Myocyte (in vitro differentiated cells): Measurements from ENCODE around the gene GSTA3. TPM values are rescaled to one million over a fixed set of nuclear protein-coding genes. Genes with fewer than 3 reads are reported as not detected.
"Not testable (repeated sequence)": the region's sequence is repeated elsewhere in the genome, so short reads cannot be mapped to it uniquely, and the experiment has no call there.

ENCODE experiments used
- DNase-seq: peaks from one replicate; pipeline ENCODE4 v3.0.0-alpha.2; 2012; ENCODE audit warnings: low read depth
- total RNA-seq: library from RNA; depleted of rRNA; stranded (reverse); fragments of >200 nt; gene quantifications from 2 replicates; pipeline ENCODE4 v1.2.3, GENCODE V29; 2014

The GSTA3 gene
- total RNA-seq, 1 donor from 2014 or later = not detected

GRCh38 chr6:52914516-52914915, 5.0 kb upstream of the GSTA3 start:
- no peak for DNase-seq

DNA sequence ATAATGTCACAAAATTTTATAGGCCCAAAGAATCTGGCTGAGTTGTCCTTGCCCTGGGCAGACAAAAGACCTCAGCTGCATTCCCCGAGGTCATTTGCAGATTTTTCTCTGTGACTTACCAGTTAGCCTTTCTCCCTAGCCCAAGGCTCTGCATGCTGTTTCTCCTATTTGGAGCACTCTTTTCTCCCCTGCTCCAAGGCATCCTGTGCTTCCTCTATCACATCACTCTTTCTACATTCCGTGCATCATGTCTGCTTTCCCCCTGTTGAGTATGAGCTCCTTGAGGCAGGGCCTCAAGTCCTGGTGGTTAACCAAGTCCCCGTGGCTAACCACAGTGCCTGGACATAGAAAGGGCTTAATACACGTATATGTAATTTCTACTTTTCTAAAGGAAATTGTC, 593 bp upstream of the GSTA3 start:
- no peak for DNase-seq

DNA sequence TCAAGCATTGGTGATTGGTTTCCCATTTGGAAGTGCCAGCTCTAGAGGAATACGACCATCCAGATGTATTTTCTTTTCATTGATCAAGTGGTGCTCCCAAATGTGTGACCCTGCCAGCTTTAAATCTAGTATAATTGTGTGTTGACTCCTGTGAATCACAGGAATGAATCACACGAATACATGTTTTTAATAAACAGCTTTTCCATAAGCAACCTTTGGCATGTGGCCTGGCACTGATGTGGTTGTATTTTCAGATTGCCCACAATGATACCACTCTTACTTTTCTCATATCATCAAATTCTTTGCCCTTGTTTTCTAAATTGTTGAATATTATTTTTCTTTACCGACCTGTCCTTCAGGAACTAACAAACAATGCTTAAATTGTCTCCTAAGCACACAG, 367 bp downstream of the GSTA3 start:
- DNase-seq = no peak

GRCh38 chr6:52908526-52908925, 972 bp downstream of the GSTA3 start:
- DNase-seq = no peak

DNA sequence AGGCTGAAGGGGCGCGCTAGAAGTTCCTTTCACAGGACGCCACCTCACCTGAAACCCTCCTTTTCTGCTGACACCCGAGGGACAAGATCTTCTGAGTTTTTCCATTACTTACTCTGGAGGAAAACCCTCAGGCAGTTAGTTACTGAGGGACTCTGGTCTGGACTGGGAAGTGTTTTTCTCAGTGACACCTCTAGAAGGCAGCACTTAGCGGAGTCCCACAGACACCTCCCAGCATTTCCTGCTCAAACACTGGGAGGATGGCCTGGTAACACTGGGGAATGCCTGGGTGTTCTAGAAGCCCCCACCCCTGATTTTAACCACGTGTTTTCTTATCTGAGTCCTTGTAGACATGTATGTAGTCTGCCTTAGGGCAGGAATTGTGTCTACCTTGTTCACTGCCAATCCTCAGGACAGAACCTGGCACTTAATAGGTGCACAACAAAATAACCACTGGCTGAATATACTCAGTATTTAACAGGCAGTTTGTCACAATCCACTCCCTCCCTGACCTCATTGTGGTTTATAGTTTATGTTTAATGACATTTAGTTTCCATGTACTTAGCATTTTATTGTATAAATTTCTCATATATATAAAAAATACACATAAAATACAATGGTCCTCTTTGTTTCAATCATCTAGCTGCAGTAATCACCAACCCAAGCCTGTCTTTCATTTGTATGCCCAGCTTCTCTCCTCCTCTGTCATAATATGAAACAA, 4.8 kb downstream of the GSTA3 start:
- DNase-seq = no peak

GRCh38 chr6:52900536-52900935, 9.0 kb downstream of the GSTA3 start:
- no peak for DNase-seq

- not testable (repeated sequence) for DNase-seq
These were observed 13.7 kb downstream of the GSTA3 start for GRCh38 chr6:52895790-52896189.

DNA sequence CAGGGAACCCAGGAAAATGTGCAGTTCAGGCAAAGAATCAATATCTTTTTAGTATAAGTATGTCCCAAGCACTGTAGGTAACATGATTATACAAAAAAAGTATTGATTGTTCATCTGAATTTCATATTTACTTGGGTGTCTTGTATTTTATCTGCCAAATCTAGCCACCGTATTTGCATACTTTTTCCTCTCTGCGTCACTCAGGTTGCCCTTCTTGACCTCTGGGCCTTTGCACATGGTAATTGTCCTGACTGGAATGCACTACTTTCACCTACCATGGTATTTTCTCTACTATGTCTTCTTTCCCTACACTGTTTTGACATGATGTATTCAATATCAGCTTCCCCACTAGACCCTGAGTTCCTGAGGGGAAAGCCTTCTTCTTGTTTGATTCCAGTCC, 15.2 kb downstream of the GSTA3 start:
- no peak for DNase-seq

DNA sequence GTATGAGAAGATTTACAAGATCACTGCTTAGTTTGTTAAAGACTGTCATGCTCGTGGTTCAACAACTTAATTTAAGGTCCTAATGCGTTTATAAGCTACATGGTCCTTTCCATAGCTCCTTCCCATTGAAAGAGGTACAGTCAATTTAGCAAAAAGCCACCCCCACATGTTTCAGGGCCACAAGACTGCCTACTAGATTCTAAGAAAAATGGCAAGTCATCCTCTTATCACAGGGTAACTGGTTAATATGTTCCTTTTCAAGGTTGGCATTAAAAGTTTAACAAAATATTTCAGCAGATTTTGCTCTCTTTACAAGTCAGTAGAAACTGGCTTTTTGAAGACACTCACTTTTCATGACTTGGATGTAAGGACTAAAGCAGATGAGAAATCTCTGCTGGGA, 15.7 kb downstream of the GSTA3 start:
- DNase-seq = no peak

- DNase-seq = no peak
These were observed 16.3 kb downstream of the GSTA3 start for GRCh38 chr6:52893221-52893620.

- no peak for DNase-seq
These were observed 19.5 kb downstream of the GSTA3 start for GRCh38 chr6:52890018-52890417.

DNA sequence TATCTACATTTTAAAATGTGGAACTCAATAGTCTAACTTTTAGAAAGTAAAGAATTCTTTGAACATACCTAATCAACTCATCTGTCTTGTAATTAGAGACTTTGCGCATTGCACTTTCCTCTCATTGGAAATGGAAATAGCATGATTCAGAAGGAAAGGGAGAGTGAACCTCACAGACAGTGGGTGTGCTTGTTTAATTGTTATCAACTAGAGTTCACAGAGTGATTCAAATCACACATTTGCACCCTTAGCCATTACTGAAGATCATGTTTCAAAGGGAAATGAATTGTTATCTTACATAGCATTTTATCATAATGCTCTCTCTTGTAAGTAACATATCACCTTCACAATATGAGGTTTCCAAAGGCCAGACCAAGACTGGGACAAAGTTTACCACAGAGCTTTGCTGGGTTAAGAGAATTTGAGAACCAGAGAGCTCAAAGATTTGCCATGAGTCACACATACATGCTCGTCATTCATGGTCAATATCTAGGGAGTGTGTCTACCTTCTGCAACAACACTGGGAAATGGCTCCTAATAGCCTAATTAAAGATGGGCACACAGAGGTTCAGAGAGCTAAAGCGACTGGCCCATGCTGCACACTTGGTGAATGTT, 21.5 kb downstream of the GSTA3 start:
- DNase-seq = no peak

DNA sequence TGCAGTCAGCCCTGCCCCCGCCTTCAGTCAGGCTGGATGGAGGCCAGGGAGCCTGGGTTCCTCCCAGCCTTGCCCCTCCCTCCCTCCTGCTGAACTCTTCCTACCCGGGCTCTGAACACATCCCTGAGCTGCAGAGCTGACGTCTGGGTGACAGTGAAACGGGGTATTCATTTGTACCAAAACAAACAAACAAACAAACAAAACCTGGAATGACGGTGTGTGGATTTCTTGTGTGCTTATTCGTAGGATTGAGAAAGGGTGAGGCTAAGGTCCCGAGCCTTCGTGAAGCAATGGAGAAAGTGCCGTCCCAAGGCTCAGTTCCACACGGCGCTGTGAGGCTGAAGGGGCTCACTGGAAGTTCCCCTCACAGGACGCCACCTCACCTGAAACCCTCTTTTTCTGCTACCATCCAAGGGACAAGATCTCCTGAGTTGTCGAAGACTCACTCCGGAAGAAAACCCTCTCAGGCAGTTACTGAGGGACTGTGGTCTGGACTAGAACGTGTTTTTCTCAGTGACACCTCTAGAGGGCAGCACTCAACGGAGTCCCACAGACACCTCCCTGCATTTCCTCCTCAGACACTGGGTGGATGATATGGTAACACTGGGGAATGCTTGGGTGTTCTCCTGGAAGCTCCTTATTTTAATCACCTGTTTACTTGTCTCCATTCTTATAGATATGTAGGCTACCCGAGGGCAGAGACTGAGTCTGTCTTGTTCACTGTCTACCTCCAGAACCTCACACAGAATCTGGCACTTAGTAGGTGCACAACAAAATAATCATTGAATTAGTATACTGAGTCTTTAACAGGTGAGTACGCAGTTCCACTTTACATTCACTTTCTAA, 27.3 kb downstream of the GSTA3 start:
- peak; percentile 80 for DNase-seq

GRCh38 chr6:52881662-52881995, 27.9 kb downstream of the GSTA3 start:
- no peak for DNase-seq

- DNase-seq = no peak
These were observed 31.7 kb downstream of the GSTA3 start for GRCh38 chr6:52877786-52878185.

GRCh38 chr6:52877168-52877567, 32.3 kb downstream of the GSTA3 start:
- DNase-seq = peak; percentile 70

GRCh38 chr6:52876056-52876787, 33.3 kb downstream of the GSTA3 start:
- DNase-seq = no peak

DNA sequence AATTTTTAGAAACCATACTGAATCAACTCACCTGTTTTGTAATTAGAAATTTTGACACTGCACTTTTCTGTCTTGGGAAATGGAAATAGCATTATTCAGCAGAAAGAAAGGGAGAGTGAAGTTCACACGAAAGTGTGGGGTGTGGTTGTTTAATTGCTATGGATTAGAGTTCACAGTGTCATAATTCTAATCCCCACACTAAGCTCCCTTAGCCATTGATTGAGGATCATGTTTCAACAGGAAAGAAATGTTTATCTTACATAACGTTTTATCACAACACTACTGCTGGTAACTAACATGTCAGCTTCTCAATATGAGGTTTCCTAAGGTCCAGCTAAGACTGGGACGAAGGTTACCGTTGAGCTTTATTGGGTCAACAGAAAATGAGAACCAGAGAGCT, 37.5 kb downstream of the GSTA3 start:
- DNase-seq = no peak

DNA sequence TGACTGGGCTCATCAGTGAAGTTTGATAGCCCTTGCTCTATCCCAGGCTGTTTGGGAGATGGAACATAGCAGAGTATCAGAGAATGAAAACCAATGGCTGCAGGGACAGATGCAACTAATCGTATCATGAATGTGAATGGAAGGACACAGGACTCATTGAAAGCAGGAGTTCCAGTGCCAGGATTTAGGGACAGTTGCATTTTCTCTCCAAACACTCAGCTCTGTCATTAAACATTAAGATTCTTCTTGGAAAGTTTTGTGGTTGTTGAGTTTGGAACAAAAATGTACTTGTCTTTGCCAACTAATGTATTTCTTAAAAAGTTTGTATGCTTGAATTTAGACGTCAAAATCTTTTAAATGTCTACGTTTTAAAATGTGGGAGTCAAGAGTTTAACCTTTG, 37.9 kb downstream of the GSTA3 start:
- DNase-seq = no peak

GRCh38 chr6:52870335-52871091, 39.0 kb downstream of the GSTA3 start:
- DNase-seq = not testable (repeated sequence)

GRCh38 chr6:52868899-52869298, 40.6 kb downstream of the GSTA3 start:
- not testable (repeated sequence) for DNase-seq
